ENCODE results near the gene HOXD11. TPM values are rescaled to one million over a fixed set of nuclear protein-coding genes. Genes with fewer than 3 reads are reported as not detected.

HOXD11 gene
- total RNA-seq, 4 donors from 2014 or later: not detected

DNA sequence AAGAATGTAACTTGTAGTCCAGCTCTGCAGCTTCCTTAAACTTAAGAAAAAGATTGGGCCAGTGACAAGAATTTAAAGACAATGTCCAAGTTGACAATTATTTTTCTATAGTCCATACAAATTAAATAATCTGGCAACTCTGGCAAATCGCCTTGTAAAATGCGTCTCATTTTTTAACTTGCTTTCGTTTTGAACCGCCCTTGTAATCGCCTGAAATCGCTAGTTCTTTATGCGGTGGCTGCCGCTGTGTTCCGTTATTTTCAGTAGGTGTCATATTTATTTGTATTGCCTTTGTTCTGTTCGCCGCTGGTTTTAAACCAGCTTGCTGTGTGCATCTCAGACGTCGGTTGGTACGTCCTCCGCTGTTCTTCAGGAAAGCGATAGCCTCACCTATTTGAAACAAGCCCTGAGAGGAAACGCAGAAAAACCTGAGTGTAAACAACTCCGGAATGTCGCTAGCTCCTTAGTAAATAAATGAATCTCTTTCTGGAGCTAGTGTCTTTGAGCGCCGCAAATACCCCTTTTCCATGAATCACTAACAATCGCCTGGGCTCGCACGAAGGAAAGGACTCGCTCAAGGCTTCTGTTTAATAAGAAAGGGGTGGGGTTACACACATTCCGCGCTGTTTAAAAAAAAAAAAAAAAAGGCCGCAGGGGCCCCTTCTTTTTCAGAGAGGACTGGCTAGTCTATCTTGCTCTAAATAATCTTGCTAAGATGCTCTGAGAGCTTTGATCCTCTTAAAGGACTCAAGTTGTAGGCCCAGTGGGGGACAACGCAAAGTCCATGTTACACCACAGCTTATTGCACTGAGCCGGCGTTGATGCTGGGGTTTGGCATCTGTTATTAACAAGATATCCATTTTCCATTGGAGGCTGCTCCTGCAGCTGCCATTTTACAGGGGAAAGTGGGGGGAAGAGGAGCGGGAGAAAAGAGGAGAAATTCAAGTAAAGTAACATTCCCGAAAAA is 25.4 kb downstream of the HOXD11 start:
- 12 to 18% methylated on average over 33 of the region's 33 CpGs for WGBS, 2 donors
- peaks cover 5 to 21% of the 10 kb centered on the region in 2 donors for H3K4me1 ChIP-seq
- no peak overlapping the region for H3K4me3 ChIP-seq (replicated peaks in 1 of 3)
- intact Hi-C loops (cut with DNase I): no loop called here
- H3K9me3 ChIP-seq: no peaks in the 10 kb centered on the region
- H3K27me3 ChIP-seq: peaks cover 74% of the 10 kb centered on the region
- peak overlapping the region in 1 of 3 donors; percentile 6 for H3K27ac ChIP-seq
- no peak for TF ChIP-seq POLR2A (IDR thresholded peaks at IDR 0.05)
- TF ChIP-seq, protein P1, sequence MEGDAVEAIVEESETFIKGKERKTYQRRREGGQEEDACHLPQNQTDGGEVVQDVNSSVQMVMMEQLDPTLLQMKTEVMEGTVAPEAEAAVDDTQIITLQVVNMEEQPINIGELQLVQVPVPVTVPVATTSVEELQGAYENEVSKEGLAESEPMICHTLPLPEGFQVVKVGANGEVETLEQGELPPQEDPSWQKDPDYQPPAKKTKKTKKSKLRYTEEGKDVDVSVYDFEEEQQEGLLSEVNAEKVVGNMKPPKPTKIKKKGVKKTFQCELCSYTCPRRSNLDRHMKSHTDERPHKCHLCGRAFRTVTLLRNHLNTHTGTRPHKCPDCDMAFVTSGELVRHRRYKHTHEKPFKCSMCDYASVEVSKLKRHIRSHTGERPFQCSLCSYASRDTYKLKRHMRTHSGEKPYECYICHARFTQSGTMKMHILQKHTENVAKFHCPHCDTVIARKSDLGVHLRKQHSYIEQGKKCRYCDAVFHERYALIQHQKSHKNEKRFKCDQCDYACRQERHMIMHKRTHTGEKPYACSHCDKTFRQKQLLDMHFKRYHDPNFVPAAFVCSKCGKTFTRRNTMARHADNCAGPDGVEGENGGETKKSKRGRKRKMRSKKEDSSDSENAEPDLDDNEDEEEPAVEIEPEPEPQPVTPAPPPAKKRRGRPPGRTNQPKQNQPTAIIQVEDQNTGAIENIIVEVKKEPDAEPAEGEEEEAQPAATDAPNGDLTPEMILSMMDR (IDR thresholded peaks at IDR 0.05): no peak
- no peaks in the 10 kb centered on the region for H3K36me3 ChIP-seq
- no peak for DNase-seq

DNA sequence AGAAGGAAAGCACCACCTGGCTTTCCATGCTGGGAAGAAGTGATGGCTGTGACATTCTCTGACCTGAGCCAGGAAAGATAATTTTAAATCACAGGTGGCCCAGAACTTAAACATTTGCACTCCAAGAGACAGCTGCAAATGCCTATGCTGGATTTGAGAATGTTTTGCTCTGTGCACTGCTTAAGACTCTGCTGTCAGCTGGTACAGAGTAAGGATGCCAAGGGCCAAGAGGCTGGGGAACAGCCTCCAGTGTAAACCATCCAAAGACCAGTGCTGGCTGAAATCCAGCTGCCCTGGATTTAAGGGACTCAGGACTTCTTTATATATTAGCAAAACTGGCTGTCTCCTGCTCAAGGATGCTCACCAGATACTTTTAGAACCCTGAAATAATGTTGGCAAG is 26.3 kb downstream of the HOXD11 start:
- Histone ChIP-seq H3K36me3 (no peaks in the 10 kb centered on the region), H3K27ac (no peak overlapping the region), H3K27me3 (peaks cover 74% of the 10 kb centered on the region), H3K9me3 (no peaks in the 10 kb centered on the region), H3K4me1 (peaks cover 5 to 21% of the 10 kb centered on the region in 2 donors), H3K4me3 (replicated peaks in 1 of 3) (no peak overlapping the region)
- no peak for DNase-seq
- TF ChIP-seq POLR2A (IDR thresholded peaks at IDR 0.05): no peak
- TF ChIP-seq, protein P1 (IDR thresholded peaks at IDR 0.05): no peak
- intact Hi-C loops (cut with DNase I): no loop called here

DNA sequence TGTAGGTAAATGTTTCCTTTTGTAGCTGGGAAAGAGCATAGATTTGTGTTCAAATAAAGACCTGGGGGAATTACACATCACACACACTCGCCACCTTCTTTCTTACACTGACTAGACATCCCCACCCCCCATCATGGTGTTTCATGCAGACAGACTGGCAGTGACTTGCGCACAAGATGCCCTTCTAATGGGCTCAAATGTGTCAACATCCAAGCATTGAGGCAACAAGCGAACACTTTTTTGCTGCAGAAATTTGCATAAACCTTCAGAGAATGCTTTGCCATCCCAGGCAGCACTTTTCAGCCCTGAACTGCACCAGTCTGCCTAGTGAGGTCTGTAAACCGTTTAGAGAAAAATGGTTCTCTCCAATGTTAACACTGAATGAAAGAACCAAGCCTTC is 27.0 kb downstream of the HOXD11 start:
- DNase-seq: no peak
- no peaks in the 10 kb centered on the region for H3K36me3 ChIP-seq
- no peaks in the 10 kb centered on the region for H3K9me3 ChIP-seq
- H3K4me1 ChIP-seq: peaks cover 5 to 21% of the 10 kb centered on the region in 2 donors
- intact Hi-C loops (cut with DNase I): no loop called here
- H3K27ac ChIP-seq: no peak overlapping the region
- TF ChIP-seq, protein P1 (IDR thresholded peaks at IDR 0.05): no peak
- no peak for TF ChIP-seq POLR2A (IDR thresholded peaks at IDR 0.05)
- 33 to 47% methylated on average over 4 of the region's 4 CpGs for WGBS, 2 donors
- H3K4me3 ChIP-seq (replicated peaks in 1 of 3): no peak overlapping the region
- peaks cover 72% of the 10 kb centered on the region for H3K27me3 ChIP-seq

DNA sequence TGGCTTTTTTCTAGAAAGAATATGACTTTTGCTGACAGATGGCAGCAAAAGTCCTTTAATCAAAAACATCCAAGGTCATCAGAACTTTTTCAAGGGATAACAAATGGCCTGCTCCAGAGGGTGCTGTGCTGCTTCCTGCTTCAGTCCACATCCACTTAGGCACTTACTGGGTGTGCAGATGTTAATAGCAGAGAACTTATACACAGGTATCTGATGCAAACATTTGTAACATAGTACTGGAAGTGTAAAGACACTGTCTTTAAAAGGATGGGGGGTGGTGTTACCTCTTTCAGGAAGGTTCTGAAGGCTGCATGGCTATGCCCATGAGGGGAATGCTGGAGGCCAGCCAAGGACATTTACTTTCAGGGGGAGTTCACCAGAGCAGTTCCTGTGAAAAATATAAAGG is 28.0 kb downstream of the HOXD11 start:
- TF ChIP-seq, protein P1 (IDR thresholded peaks at IDR 0.05): no peak
- no peak for TF ChIP-seq POLR2A (IDR thresholded peaks at IDR 0.05)
- H3K4me1 ChIP-seq: peaks cover 0 to 17% of the 10 kb centered on the region in 2 donors
- intact Hi-C loops (cut with DNase I): no loop called here
- H3K9me3 ChIP-seq: no peaks in the 10 kb centered on the region
- no peak overlapping the region for H3K27ac ChIP-seq
- peaks cover 75% of the 10 kb centered on the region for H3K27me3 ChIP-seq
- H3K4me3 ChIP-seq (replicated peaks in 1 of 3): no peak overlapping the region
- no peak for DNase-seq
- H3K36me3 ChIP-seq: no peaks in the 10 kb centered on the region
